ENCODE results near the gene STARD3.
A peak's percentile ranks its signal among the peaks of the same experiment; 100 is the strongest.

The STARD3 gene

GRCh38 chr17:39704821-39705551 is 68.0 kb downstream of the STARD3 start:
- Histone ChIP-seq H3K27ac (peak overlapping the region; percentile 89), H3K36me3 (ENCODE audit: insufficient read depth) (no peaks in the 10 kb centered on the region), H3K4me1 (ENCODE audit: low read depth, poor library complexity, severe bottlenecking) (peaks cover 59% of the 10 kb centered on the region), H3K4me3 (IDR thresholded peaks at IDR 0.05; ENCODE audit: insufficient read depth, low read depth, low read length) (no peak overlapping the region), H3K4me2 (no peak overlapping the region; the same call in 1 of the 2 replicates), H3K79me2 (ENCODE audit: insufficient read depth, low read depth) (no peaks in the 10 kb centered on the region), H3K27me3 (ENCODE audit: insufficient read depth, low read depth) (no peaks in the 10 kb centered on the region), H3K9ac (no peak overlapping the region; the same call in 1 of the 2 replicates), H4K20me1 (ENCODE audit: insufficient read depth) (no peaks in the 10 kb centered on the region), H2AFZ (ENCODE audit: low read depth) (no peak overlapping the region)
- TF ChIP-seq CTCF (conservative IDR thresholded peaks at IDR 0.05; ENCODE audit: low read depth, low read length), result no peak

- Histone ChIP-seq H3K27ac (no peak overlapping the region), H3K36me3 (ENCODE audit: insufficient read depth) (no peaks in the 10 kb centered on the region), H3K79me2 (ENCODE audit: insufficient read depth, low read depth) (no peaks in the 10 kb centered on the region), H3K4me1 (ENCODE audit: low read depth, poor library complexity, severe bottlenecking) (peaks cover 59% of the 10 kb centered on the region), H3K9ac (no peak overlapping the region), H3K27me3 (ENCODE audit: insufficient read depth, low read depth) (no peaks in the 10 kb centered on the region), H3K4me2 (no peak overlapping the region), H2AFZ (ENCODE audit: low read depth) (no peak overlapping the region), H4K20me1 (ENCODE audit: insufficient read depth) (no peaks in the 10 kb centered on the region), H3K4me3 (IDR thresholded peaks at IDR 0.05; ENCODE audit: insufficient read depth, low read depth, low read length) (no peak overlapping the region)
- TF ChIP-seq CTCF (conservative IDR thresholded peaks at IDR 0.05; ENCODE audit: low read depth, low read length), result no peak
Observed at GRCh38 chr17:39705786-39706348, 68.9 kb downstream of the STARD3 start.

- no peak overlapping the region for H3K9ac ChIP-seq
Observed at GRCh38 chr17:39706383-39706782, 69.4 kb downstream of the STARD3 start.

GRCh38 chr17:39706921-39707337 is 70.0 kb downstream of the STARD3 start:
- peaks cover 54% of the 10 kb centered on the region for H3K4me1 ChIP-seq (ENCODE audit: low read depth, poor library complexity, severe bottlenecking)

More at GRCh38 chr17:39706383-39706782, 69.4 kb downstream of the STARD3 start:
- Histone ChIP-seq H3K4me2 (no peak overlapping the region), H3K27ac (no peak overlapping the region), H4K20me1 (ENCODE audit: insufficient read depth) (no peaks in the 10 kb centered on the region), H3K36me3 (ENCODE audit: insufficient read depth) (no peaks in the 10 kb centered on the region), H3K4me1 (ENCODE audit: low read depth, poor library complexity, severe bottlenecking) (peaks cover 59% of the 10 kb centered on the region), H3K4me3 (IDR thresholded peaks at IDR 0.05; ENCODE audit: insufficient read depth, low read depth, low read length) (no peak overlapping the region), H3K27me3 (ENCODE audit: insufficient read depth, low read depth) (no peaks in the 10 kb centered on the region), H3K79me2 (ENCODE audit: insufficient read depth, low read depth) (no peaks in the 10 kb centered on the region), H2AFZ (ENCODE audit: low read depth) (no peak overlapping the region)
- no peak for TF ChIP-seq CTCF (conservative IDR thresholded peaks at IDR 0.05; ENCODE audit: low read depth, low read length)

More at GRCh38 chr17:39706921-39707337, 70.0 kb downstream of the STARD3 start:
- no peak overlapping the region for H3K27ac ChIP-seq
- H3K4me2 ChIP-seq, result no peak overlapping the region; the same call in 1 of the 2 replicates
- H4K20me1 ChIP-seq (ENCODE audit: insufficient read depth), result no peaks in the 10 kb centered on the region
- H3K27me3 ChIP-seq (ENCODE audit: insufficient read depth, low read depth), result no peaks in the 10 kb centered on the region
- TF ChIP-seq CTCF (conservative IDR thresholded peaks at IDR 0.05; ENCODE audit: low read depth, low read length), result no peak
- H3K4me3 ChIP-seq (IDR thresholded peaks at IDR 0.05; ENCODE audit: insufficient read depth, low read depth, low read length), result no peak overlapping the region
- no peaks in the 10 kb centered on the region for H3K79me2 ChIP-seq (ENCODE audit: insufficient read depth, low read depth)
- H3K36me3 ChIP-seq (ENCODE audit: insufficient read depth), result no peaks in the 10 kb centered on the region
- H3K9ac ChIP-seq, result no peak overlapping the region
- H2AFZ ChIP-seq (ENCODE audit: low read depth), result no peak overlapping the region
